OCI-LY1 (cell line): ENCODE results near the gene COLEC12.

ENCODE experiments used
- H2AFZ ChIP-seq: fragments of 200-600 bp; sonication (generic), shearing (Covaris generic); 2 replicates; pipeline ENCODE4 v1.6.0; 2014; ENCODE audit warnings: antibody characterized with exemption, mild to moderate bottlenecking, low read length
- H3F3A ChIP-seq: fragments of 200-600 bp; sonication (generic), shearing (Covaris generic); 2 replicates; pipeline ENCODE4 v1.6.0; 2014; ENCODE audit warnings: mild to moderate bottlenecking, antibody characterized with exemption, low read length, moderate library complexity; ENCODE audit not compliant: insufficient read depth
- H3K27ac ChIP-seq: fragments of 200-600 bp; sonication (generic); 2 replicates; pipeline ENCODE4 v1.5.1; 2014; ENCODE audit warnings: low read length, mixed run types, mild to moderate bottlenecking, low read depth; ENCODE audit not compliant: poor library complexity, severe bottlenecking
- H3K27me3 ChIP-seq: fragments of 200-600 bp; sonication (generic); 2 replicates; pipeline ENCODE4 v1.6.0; 2014; ENCODE audit warnings: antibody characterized with exemption, mild to moderate bottlenecking, low read length, moderate library complexity; ENCODE audit not compliant: insufficient read depth
- H3K36me3 ChIP-seq: fragments of 200-600 bp; sonication (generic); 2 replicates; pipeline ENCODE4 v1.6.1; 2014; ENCODE audit warnings: mild to moderate bottlenecking, antibody characterized with exemption, low read length, moderate library complexity, mixed read lengths; ENCODE audit not compliant: insufficient read depth
- H3K4me1 ChIP-seq: fragments of 200-600 bp; sonication (generic); 2 replicates; pipeline ENCODE4 v1.5.1; 2014; ENCODE audit warnings: mild to moderate bottlenecking, low read length, moderate library complexity; ENCODE audit not compliant: insufficient read depth, severe bottlenecking
- H3K4me2 ChIP-seq: fragments of 200-600 bp; sonication (generic), shearing (Covaris generic); 2 replicates; pipeline ENCODE4 v1.6.1; 2014; ENCODE audit warnings: low read length
- H3K4me3 ChIP-seq: fragments of 200-600 bp; sonication (generic); 2 replicates; pipeline ENCODE4 v1.5.1; 2014; ENCODE audit warnings: low read length, low read depth, mild to moderate bottlenecking, mixed read lengths; ENCODE audit not compliant: poor library complexity, severe bottlenecking
- H3K79me2 ChIP-seq: fragments of 200-600 bp; shearing (Covaris generic); 2 replicates; pipeline ENCODE4 v1.6.1; 2016; ENCODE audit warnings: mixed run types, low read length, mixed read lengths; ENCODE audit not compliant: insufficient read depth
- H3K9ac ChIP-seq: fragments of 200-600 bp; sonication (generic), shearing (Covaris generic); 2 replicates; pipeline ENCODE4 v1.6.1; 2014; ENCODE audit warnings: mild to moderate bottlenecking, low read length, mixed read lengths
- H3K9me2 ChIP-seq: fragments of 200-600 bp; sonication (generic), shearing (Covaris generic); 2 replicates; pipeline ENCODE4 v1.6.1; 2014; ENCODE audit warnings: low read depth, mild to moderate bottlenecking, low read length, mixed read lengths
- H3K9me3 ChIP-seq: fragments of 200-600 bp; shearing (Covaris generic); 2 replicates; pipeline ENCODE4 v1.6.1; 2014; ENCODE audit warnings: low read length, mixed read lengths
- H4K20me1 ChIP-seq: fragments of 200-600 bp; sonication (generic), shearing (Covaris generic); 2 replicates; pipeline ENCODE4 v1.6.0; 2016; ENCODE audit warnings: mild to moderate bottlenecking, low read length; ENCODE audit not compliant: insufficient read depth
- CTCF ChIP-seq: fragments of 200-600 bp; sonication (generic), shearing (Covaris generic); IDR thresholded peaks from 2 replicates; pipeline ENCODE4 v1.5.1; 2017; ENCODE audit warnings: mild to moderate bottlenecking, antibody characterized with exemption, low read length, moderate library complexity, mixed read lengths
- EZH2 ChIP-seq: fragments of 200-600 bp; sonication (generic), shearing (Covaris generic); IDR thresholded peaks from 2 replicates; pipeline ENCODE4 v1.8.0; 2017; ENCODE audit warnings: borderline replicate concordance, mixed run types, mild to moderate bottlenecking, antibody characterized with exemption, low read length, moderate library complexity, mixed read lengths

Gene COLEC12

DNA sequence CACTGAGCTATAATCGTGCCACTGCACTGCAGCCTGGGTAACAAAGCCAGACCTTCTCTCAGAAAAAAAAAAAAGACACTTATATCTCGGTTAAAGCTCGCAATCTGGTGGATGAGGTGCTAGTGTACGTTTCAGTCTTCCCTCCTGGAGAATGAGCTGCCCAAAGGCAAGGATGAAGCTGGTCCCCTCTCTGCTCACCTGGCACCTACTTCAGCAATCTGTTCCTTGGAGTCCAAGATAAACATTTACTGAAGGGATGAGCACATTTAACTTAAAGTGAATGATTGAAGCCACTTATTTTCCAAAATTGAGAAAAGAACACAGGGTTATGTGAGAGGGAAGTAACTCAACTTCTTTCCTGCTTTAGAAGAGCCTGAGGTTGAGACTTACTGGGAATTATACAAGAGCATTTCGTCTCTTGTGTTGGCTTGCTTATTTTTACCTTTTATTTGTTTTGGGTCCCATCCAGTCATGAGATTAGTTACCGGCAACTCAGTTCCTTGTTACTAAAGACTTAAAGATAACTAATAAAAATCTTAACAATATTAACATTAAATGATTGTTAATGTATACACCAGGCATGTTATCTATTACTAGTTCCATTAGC is 33.6 kb upstream of the COLEC12 start:
- Histone ChIP-seq H3K4me3 (no peak overlapping the region), H3F3A (no peaks in the 10 kb centered on the region)

GRCh38 chr18:532632-533031 is 32.1 kb upstream of the COLEC12 start:
- no peak overlapping the region for H3K9ac ChIP-seq
- H3F3A ChIP-seq: no peaks in the 10 kb centered on the region
- no peak overlapping the region for H3K4me3 ChIP-seq
- no peaks in the 10 kb centered on the region for H4K20me1 ChIP-seq
- H3K4me1 ChIP-seq: no peaks in the 10 kb centered on the region
- H3K9me2 ChIP-seq: no peaks in the 10 kb centered on the region
- H3K27me3 ChIP-seq: no peaks in the 10 kb centered on the region
- H3K36me3 ChIP-seq: no peaks in the 10 kb centered on the region
- no peaks in the 10 kb centered on the region for H3K9me3 ChIP-seq
- H3K79me2 ChIP-seq: no peaks in the 10 kb centered on the region
- H2AFZ ChIP-seq: no peak overlapping the region
- TF ChIP-seq CTCF (no peak), EZH2 (no peak)
- H3K4me2 ChIP-seq: no peak overlapping the region
- H3K27ac ChIP-seq: no peak overlapping the region

More for the DNA sequence above, 33.6 kb upstream of the COLEC12 start:
- Histone ChIP-seq H3K9me2 (no peaks in the 10 kb centered on the region), H3K9me3 (no peaks in the 10 kb centered on the region), H3K27ac (no peak overlapping the region), H4K20me1 (no peaks in the 10 kb centered on the region), H3K27me3 (no peaks in the 10 kb centered on the region), H3K36me3 (no peaks in the 10 kb centered on the region), H2AFZ (no peak overlapping the region), H3K79me2 (no peaks in the 10 kb centered on the region), H3K9ac (no peak overlapping the region), H3K4me1 (no peaks in the 10 kb centered on the region), H3K4me2 (no peak overlapping the region)
- TF ChIP-seq EZH2: no peak
- TF ChIP-seq CTCF: no peak

GRCh38 chr18:532018-532417 is 31.5 kb upstream of the COLEC12 start:
- Histone ChIP-seq H3K4me1 (no peaks in the 10 kb centered on the region), H3K79me2 (no peaks in the 10 kb centered on the region), H3K27me3 (no peaks in the 10 kb centered on the region), H3K9ac (no peak overlapping the region), H3K27ac (no peak overlapping the region), H3F3A (no peaks in the 10 kb centered on the region), H3K9me2 (no peaks in the 10 kb centered on the region), H3K36me3 (no peaks in the 10 kb centered on the region), H4K20me1 (no peaks in the 10 kb centered on the region), H3K4me3 (no peak overlapping the region), H3K4me2 (no peak overlapping the region), H3K9me3 (no peaks in the 10 kb centered on the region), H2AFZ (no peak overlapping the region)
- TF ChIP-seq CTCF: no peak
- no peak for TF ChIP-seq EZH2
